Uterus (tissue), 4 donors: ENCODE results near the gene CHAMP1. TPM values are rescaled to one million over a fixed set of nuclear protein-coding genes. Genes with fewer than 3 reads are reported as not detected.

Source experiments
- DNase-seq, 2 donors: peaks; one replicate each; pipeline ENCODE4 v3.0.0-alpha.2; 2019 to 2020
- H3K27ac ChIP-seq, 2 donors: fragments of 200-600 bp; sonication (generic); 1 replicate in 1 of 2; 2 replicates in 1 of 2; pipeline ENCODE4 v1.5.1; 2016 to 2018
- H3K27me3 ChIP-seq, 2 donors: fragments of 200-600 bp; sonication (generic); one replicate each; pipeline ENCODE4 v1.5.1; 2018 to 2019; ENCODE audit warnings: control low read depth in 1 of 2
- H3K36me3 ChIP-seq, 2 donors: fragments of 200-600 bp; sonication (generic); one replicate each; pipeline ENCODE4 v1.5.1; 2019; ENCODE audit warnings: control low read depth in 1 of 2
- H3K4me1 ChIP-seq, 2 donors: fragments of 200-600 bp; sonication (generic); one replicate each; pipeline ENCODE4 v1.5.1; 2018 to 2019; ENCODE audit warnings: control low read depth in 1 of 2
- H3K4me3 ChIP-seq, 2 donors: fragments of 200-600 bp; sonication (generic); 1 replicate in 1 of 2; 2 replicates in 1 of 2; pipeline ENCODE4 v1.5.1; 2018 to 2019; ENCODE audit warnings: mild to moderate bottlenecking in 1 of 2
- H3K9me3 ChIP-seq, 2 donors: fragments of 200-600 bp; sonication (generic); one replicate each; pipeline ENCODE4 v1.5.1; 2019; ENCODE audit warnings: control low read depth in 1 of 2
- POLR2A ChIP-seq, 2 donors: fragments of 450-650 bp; IDR thresholded peaks; one replicate each; pipeline ENCODE4 v1.6.1; 2016; ENCODE audit warnings: antibody characterized with exemption in 2 of 2, mild to moderate bottlenecking in 1 of 2, moderate library complexity in 1 of 2
- intact Hi-C: fragments of 100-400 bp; cut with DNase I; formaldehyde crosslinking; loops from one replicate; pipeline ENCODE4 v1.15.1; 2023; ENCODE audit warnings: low total_unique reads
- total RNA-seq, 4 donors: library from RNA; depleted of rRNA in 3 of 4; stranded (reverse); fragments of >200 nt in 3 of 4; gene quantifications; one replicate each; pipeline versions ENCODE4 v1.1.0 to v1.2.4, GENCODE V29; 2014 to 2023
- TF ChIP-seq, protein P1 (sequence below), 4 experiments: fragments of 200-600 bp in 2 of 4; fragments of 450-650 bp in 2 of 4; sonication (generic) in 2 of 4; IDR thresholded peaks; one replicate each; pipeline ENCODE4 v1.5.1; 2016 to 2019; ENCODE audit warnings: antibody characterized with exemption in 4 of 4, mild to moderate bottlenecking in 2 of 4, moderate library complexity in 1 of 4
- donor health status: DM: yes; HTN: yes; CAD: no.

Gene CHAMP1
- total RNA-seq, 4 donors from 2014 or later, result 5.9 to 24.7 (median 15.2) TPM

DNA sequence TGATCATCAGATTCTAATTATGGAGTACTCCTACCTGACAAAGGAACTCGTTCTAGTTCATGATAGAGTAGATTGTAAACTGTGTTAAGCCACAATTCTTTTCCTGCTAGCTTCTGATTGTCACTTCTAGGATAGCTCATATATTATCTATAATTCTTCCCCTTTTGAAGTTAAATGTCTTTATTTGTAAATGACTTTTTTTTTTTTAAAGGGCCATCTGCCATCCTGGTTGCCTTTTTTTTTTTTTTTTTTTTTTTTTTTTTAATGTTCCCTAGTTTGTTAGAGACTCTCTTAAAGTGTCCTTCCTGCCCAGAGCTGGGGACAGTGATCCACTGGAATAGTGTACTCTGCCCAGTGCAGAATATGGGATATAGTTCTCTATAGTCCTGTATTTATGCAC is 4.3 kb downstream of the CHAMP1 start:
- no peak overlapping the region for H3K4me3 ChIP-seq
- H3K36me3 ChIP-seq, result no peaks in the 10 kb centered on the region
- intact Hi-C loops, result no loop called here
- DNase-seq, result no peak
- no peaks in the 10 kb centered on the region for H3K9me3 ChIP-seq
- H3K27ac ChIP-seq, result no peak overlapping the region
- TF ChIP-seq, protein P1, sequence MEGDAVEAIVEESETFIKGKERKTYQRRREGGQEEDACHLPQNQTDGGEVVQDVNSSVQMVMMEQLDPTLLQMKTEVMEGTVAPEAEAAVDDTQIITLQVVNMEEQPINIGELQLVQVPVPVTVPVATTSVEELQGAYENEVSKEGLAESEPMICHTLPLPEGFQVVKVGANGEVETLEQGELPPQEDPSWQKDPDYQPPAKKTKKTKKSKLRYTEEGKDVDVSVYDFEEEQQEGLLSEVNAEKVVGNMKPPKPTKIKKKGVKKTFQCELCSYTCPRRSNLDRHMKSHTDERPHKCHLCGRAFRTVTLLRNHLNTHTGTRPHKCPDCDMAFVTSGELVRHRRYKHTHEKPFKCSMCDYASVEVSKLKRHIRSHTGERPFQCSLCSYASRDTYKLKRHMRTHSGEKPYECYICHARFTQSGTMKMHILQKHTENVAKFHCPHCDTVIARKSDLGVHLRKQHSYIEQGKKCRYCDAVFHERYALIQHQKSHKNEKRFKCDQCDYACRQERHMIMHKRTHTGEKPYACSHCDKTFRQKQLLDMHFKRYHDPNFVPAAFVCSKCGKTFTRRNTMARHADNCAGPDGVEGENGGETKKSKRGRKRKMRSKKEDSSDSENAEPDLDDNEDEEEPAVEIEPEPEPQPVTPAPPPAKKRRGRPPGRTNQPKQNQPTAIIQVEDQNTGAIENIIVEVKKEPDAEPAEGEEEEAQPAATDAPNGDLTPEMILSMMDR (IDR thresholded peaks at IDR 0.05), result no peak
- H3K27me3 ChIP-seq, result no peaks in the 10 kb centered on the region
- H3K4me1 ChIP-seq, result no peaks in the 10 kb centered on the region

DNA sequence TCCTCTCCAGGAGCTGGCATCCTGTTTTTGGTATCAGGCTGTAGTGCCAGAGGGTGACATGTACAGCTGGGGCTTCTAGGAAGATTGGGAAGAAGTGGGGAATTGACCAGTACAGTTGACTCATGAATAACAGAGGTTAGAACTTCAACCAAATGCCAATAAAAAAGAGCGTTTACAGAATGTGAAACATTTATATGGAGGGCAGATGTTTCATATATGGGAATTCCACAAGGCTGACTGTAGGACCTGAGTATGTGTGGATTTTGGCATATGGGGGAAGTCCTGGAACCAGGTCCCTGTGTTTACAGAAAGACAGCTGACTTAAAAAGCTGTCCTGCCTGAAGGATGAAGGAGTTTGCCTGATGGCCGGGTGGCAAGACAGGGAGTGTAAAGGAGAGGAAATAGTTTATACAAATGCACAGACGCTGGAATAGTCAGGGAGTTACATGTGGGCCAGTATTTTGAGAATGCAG is 5.2 kb downstream of the CHAMP1 start:
- DNase-seq, result no peak
- Histone ChIP-seq H3K27ac (no peak overlapping the region), H3K9me3 (no peaks in the 10 kb centered on the region), H3K36me3 (no peaks in the 10 kb centered on the region), H3K27me3 (no peaks in the 10 kb centered on the region), H3K4me1 (no peaks in the 10 kb centered on the region), H3K4me3 (no peak overlapping the region)
- TF ChIP-seq POLR2A (IDR thresholded peaks at IDR 0.05), result no peak
- TF ChIP-seq, protein P1 (IDR thresholded peaks at IDR 0.05), result no peak
- intact Hi-C loops, result no loop called here

DNA sequence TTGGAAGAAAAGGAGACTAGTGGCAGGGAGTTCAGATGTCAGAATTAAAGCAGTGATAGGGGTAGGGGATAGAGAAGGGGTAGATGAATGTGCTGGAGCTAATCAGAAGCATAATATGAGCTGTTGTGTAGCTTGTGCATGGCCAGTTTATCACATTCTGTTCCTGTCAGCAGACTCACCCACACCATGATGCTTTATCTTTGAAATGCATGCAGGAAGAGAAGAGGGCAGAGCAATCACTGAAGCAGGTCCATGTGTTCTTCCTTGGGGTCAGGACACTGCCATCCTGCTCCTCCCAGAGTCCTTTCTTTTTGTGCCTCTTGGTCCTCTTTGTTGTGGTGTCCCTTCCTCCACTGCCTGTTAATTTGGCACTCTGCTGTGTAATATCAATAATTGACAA is 5.8 kb downstream of the CHAMP1 start:
- intact Hi-C loops, result no loop called here
- Histone ChIP-seq H3K4me3 (no peak overlapping the region), H3K36me3 (no peaks in the 10 kb centered on the region), H3K27me3 (no peaks in the 10 kb centered on the region), H3K4me1 (no peaks in the 10 kb centered on the region), H3K9me3 (no peaks in the 10 kb centered on the region), H3K27ac (no peak overlapping the region)
- no peak for DNase-seq
- TF ChIP-seq, protein P1 (IDR thresholded peaks at IDR 0.05), result no peak
- no peak for TF ChIP-seq POLR2A (IDR thresholded peaks at IDR 0.05)

DNA sequence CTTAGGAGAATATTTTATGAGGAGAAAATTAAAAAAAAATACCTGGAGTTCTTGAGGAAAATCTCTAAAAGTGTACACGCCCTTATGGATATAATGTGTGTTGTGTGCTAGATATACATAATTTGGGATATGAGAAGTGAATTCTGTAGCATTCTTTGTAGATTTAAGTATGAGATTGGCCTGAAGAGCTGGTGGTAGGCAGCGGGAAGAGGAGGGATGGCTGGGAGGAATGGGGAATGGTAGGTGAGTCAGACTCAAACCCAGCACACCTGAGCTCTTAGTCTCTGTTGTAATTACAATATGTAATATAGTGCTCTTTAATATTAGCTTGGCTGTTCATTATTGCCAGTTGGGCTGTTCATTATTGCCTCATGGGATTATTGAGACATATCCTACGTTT is 7.0 kb downstream of the CHAMP1 start:
- H3K4me1 ChIP-seq, result no peaks in the 10 kb centered on the region
- intact Hi-C loops, result no loop called here
- DNase-seq, result no peak
- H3K27me3 ChIP-seq, result no peaks in the 10 kb centered on the region
- H3K9me3 ChIP-seq, result no peaks in the 10 kb centered on the region
- H3K36me3 ChIP-seq, result no peaks in the 10 kb centered on the region
- H3K27ac ChIP-seq, result no peak overlapping the region
- TF ChIP-seq POLR2A (IDR thresholded peaks at IDR 0.05), result no peak
- TF ChIP-seq, protein P1 (IDR thresholded peaks at IDR 0.05), result no peak
- no peak overlapping the region for H3K4me3 ChIP-seq

DNA sequence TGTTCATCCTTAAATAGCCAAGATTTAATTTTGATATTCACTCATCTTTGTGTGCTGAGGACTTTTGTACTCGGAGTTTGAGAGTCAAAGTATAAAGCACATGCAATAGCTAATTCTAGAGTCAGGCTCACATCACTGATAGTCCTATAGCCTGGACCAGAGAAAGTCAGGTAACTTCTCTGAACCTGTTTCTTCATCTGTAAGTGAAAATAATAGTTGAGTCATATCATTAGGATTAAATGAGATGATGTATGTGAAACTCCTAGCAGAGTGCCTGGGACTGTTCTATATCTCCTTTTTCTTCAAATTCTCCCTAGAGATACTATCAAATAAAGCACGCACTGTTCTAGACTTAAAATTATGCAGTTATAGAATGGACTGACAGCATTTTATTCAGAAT is 9.0 kb downstream of the CHAMP1 start:
- TF ChIP-seq POLR2A (IDR thresholded peaks at IDR 0.05), result no peak
- TF ChIP-seq, protein P1 (IDR thresholded peaks at IDR 0.05), result no peak

More for the DNA sequence above, 9.0 kb downstream of the CHAMP1 start:
- Histone ChIP-seq H3K4me3 (no peak overlapping the region), H3K9me3 (no peaks in the 10 kb centered on the region), H3K36me3 (no peaks in the 10 kb centered on the region), H3K27ac (no peak overlapping the region), H3K4me1 (no peaks in the 10 kb centered on the region), H3K27me3 (no peaks in the 10 kb centered on the region)
- intact Hi-C loops, result no loop called here
- DNase-seq, result no peak
